ENCODE measurements around the gene BRPF1. TPM values are rescaled to one million over a fixed set of nuclear protein-coding genes. Genes with fewer than 3 reads are reported as not detected.

Gene BRPF1
- polyA plus RNA-seq, 1 of the 3 experiments (the other 2 are of a cell fraction), result 13.0 TPM

DNA sequence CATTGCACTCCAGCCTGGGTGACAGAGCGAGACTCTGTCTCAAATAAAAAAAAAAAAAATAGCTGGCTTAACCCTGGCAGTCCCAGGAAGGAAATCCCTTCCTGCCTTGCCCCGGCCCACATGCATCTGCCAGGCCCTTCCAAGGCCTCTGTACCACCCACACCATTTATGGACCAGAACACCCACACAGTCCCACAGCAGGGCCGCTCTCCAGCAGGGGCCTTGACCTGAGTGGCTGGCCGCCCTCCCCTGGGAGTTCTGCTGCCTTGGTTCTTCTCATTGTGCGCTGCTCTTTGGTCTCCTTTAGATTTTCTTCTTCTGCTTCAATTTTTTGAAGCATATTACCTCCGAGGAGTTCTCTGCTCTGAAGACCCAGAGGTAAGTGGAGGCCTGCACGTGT lies 44.0 kb upstream of the BRPF1 start (continued):
- TF ChIP-seq, protein P1, sequence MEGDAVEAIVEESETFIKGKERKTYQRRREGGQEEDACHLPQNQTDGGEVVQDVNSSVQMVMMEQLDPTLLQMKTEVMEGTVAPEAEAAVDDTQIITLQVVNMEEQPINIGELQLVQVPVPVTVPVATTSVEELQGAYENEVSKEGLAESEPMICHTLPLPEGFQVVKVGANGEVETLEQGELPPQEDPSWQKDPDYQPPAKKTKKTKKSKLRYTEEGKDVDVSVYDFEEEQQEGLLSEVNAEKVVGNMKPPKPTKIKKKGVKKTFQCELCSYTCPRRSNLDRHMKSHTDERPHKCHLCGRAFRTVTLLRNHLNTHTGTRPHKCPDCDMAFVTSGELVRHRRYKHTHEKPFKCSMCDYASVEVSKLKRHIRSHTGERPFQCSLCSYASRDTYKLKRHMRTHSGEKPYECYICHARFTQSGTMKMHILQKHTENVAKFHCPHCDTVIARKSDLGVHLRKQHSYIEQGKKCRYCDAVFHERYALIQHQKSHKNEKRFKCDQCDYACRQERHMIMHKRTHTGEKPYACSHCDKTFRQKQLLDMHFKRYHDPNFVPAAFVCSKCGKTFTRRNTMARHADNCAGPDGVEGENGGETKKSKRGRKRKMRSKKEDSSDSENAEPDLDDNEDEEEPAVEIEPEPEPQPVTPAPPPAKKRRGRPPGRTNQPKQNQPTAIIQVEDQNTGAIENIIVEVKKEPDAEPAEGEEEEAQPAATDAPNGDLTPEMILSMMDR (IDR thresholded peaks at IDR 0.05), result no peak
- no peak for TF ChIP-seq GABPA (IDR thresholded peaks at IDR 0.05; ENCODE audit: low read depth)
- TF ChIP-seq, protein P2, sequence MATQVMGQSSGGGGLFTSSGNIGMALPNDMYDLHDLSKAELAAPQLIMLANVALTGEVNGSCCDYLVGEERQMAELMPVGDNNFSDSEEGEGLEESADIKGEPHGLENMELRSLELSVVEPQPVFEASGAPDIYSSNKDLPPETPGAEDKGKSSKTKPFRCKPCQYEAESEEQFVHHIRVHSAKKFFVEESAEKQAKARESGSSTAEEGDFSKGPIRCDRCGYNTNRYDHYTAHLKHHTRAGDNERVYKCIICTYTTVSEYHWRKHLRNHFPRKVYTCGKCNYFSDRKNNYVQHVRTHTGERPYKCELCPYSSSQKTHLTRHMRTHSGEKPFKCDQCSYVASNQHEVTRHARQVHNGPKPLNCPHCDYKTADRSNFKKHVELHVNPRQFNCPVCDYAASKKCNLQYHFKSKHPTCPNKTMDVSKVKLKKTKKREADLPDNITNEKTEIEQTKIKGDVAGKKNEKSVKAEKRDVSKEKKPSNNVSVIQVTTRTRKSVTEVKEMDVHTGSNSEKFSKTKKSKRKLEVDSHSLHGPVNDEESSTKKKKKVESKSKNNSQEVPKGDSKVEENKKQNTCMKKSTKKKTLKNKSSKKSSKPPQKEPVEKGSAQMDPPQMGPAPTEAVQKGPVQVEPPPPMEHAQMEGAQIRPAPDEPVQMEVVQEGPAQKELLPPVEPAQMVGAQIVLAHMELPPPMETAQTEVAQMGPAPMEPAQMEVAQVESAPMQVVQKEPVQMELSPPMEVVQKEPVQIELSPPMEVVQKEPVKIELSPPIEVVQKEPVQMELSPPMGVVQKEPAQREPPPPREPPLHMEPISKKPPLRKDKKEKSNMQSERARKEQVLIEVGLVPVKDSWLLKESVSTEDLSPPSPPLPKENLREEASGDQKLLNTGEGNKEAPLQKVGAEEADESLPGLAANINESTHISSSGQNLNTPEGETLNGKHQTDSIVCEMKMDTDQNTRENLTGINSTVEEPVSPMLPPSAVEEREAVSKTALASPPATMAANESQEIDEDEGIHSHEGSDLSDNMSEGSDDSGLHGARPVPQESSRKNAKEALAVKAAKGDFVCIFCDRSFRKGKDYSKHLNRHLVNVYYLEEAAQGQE (IDR thresholded peaks at IDR 0.05; ENCODE audit: low read depth, low read length), result no peak

DNA sequence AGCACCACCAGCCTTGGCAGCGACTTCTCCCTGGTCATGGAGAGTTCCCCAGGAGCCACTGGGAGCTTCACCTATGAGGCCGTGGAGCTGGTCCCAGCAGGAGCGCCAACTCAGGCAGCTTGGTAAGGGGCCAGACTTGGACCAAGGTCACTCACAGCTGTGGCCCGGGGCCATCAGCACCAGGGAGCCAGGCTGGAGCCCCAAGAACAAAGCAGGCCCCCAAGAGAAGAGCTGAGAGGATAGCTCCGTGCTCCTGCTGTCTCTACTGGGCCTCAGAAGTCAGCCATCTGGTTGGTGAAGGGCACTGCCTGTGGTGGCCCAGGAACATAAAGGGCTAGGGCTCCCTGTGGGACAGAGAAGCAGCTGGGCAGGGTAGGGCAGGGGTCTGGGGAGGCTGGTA lies 42.6 kb upstream of the BRPF1 start:
- no peaks in the 10 kb centered on the region for H3K27me3 ChIP-seq (ENCODE audit: insufficient read depth)
- H3K27ac ChIP-seq (ENCODE audit: low read depth in 2 of 2, low read length in 1 of 2), result no peak overlapping the region
- WGBS (ENCODE audit: low lambda C conversion rate), result 100% methylated on average over 2 of the region's 5 CpGs
- H3K9me3 ChIP-seq, result no peaks in the 10 kb centered on the region
- no peak overlapping the region for H3K4me2 ChIP-seq
- POLR2A ChIA-PET, result interaction anchor here (0.5 kb wide), 1 partner anchor 13 kb away, joined by 3 read pairs; no protein-coding TSS in a partner anchor
- H4K20me1 ChIP-seq (ENCODE audit: insufficient read depth), result no peaks in the 10 kb centered on the region
- H3K4me1 ChIP-seq (ENCODE audit: control insufficient read depth in 1 of 2, insufficient read depth in 2 of 2, low read depth in 1 of 2, low read length in 1 of 2), result peaks cover 0 to 20% of the 10 kb centered on the region in 2 experiments; a peak in 1 of 4 replicates
- H2AFZ ChIP-seq (ENCODE audit: low read depth), result no peak overlapping the region
- DNase-seq, result no peak
- H3K9ac ChIP-seq, result no peak overlapping the region
- peaks cover 16 to 88% of the 10 kb centered on the region in 2 experiments for H3K36me3 ChIP-seq (replicated peaks in 1 of 2; ENCODE audit: control insufficient read depth in 1 of 2, insufficient read depth in 2 of 2, low read length in 1 of 2)
- no peak overlapping the region for H3K4me3 ChIP-seq (ENCODE audit: low read depth in 2 of 2, low read length in 1 of 2)
- no peaks in the 10 kb centered on the region for H3K79me2 ChIP-seq (ENCODE audit: insufficient read depth)
- CTCF ChIA-PET, result interaction anchor here (1.0 to 1.4 kb wide), 2 partner anchors 11 to 186 kb away, joined by 3 to 5 read pairs; no protein-coding TSS in a partner anchor
- no peaks in the 10 kb centered on the region for H3K9me2 ChIP-seq
- H3F3A ChIP-seq (replicated peaks; ENCODE audit: insufficient read depth), result no peaks in the 10 kb centered on the region
- no peak for TF ChIP-seq NRF1 (IDR thresholded peaks at IDR 0.05; ENCODE audit: low read depth, low read length)

DNA sequence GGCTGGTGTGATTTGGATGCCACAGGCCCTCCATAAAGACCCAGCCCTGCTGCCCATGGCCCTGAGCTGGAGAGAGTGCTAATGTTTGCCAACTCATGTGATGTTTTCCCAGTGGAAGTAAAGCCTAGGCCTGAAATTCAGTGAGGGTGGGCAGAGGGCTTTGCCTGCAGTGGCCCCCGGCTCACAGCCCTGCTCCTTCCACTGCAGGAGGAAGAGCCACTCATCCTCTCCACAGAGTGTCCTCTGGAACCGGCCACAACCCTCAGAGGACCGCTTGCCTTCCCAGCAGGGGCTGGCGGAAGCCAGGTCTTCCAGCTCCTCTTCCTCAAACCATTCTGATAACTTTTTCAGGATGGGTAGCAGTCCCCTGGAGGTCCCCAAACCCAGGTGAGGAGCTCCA lies 41.8 kb upstream of the BRPF1 start:
- H3K4me1 ChIP-seq (ENCODE audit: control insufficient read depth in 1 of 2, insufficient read depth in 2 of 2, low read depth in 1 of 2, low read length in 1 of 2), result peaks cover 0 to 20% of the 10 kb centered on the region in 2 experiments; a peak in 1 of 4 replicates
- H3K9me2 ChIP-seq, result no peaks in the 10 kb centered on the region
- no peaks in the 10 kb centered on the region for H3F3A ChIP-seq (replicated peaks; ENCODE audit: insufficient read depth)
- no peaks in the 10 kb centered on the region for H3K79me2 ChIP-seq (ENCODE audit: insufficient read depth)
- H3K4me3 ChIP-seq (ENCODE audit: low read depth in 2 of 2, low read length in 1 of 2), result no peak overlapping the region
- TF ChIP-seq, protein P1 (IDR thresholded peaks at IDR 0.05), result no peak
- TF ChIP-seq, protein P3, sequence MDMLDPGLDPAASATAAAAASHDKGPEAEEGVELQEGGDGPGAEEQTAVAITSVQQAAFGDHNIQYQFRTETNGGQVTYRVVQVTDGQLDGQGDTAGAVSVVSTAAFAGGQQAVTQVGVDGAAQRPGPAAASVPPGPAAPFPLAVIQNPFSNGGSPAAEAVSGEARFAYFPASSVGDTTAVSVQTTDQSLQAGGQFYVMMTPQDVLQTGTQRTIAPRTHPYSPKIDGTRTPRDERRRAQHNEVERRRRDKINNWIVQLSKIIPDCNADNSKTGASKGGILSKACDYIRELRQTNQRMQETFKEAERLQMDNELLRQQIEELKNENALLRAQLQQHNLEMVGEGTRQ (IDR thresholded peaks at IDR 0.05; ENCODE audit: borderline replicate concordance, low read depth, low read length), result no peak
- TF ChIP-seq FOSL2 (IDR thresholded peaks at IDR 0.05; ENCODE audit: borderline replicate concordance, low read depth) (no peak), JUND (IDR thresholded peaks at IDR 0.05) (no peak), MEF2A (IDR thresholded peaks at IDR 0.05; ENCODE audit: borderline replicate concordance, low read depth) (no peak), TCF12 (IDR thresholded peaks at IDR 0.05) (no peak)
- H3K36me3 ChIP-seq (replicated peaks in 1 of 2; ENCODE audit: control insufficient read depth in 1 of 2, insufficient read depth in 2 of 2, low read length in 1 of 2), result peaks cover 16 to 84% of the 10 kb centered on the region in 2 experiments
- no peak for DNase-seq
- H3K9ac ChIP-seq, result no peak overlapping the region
- no peak overlapping the region for H3K4me2 ChIP-seq
- ChIA-PET POLR2A (interaction anchor here (0.9 kb wide), 1 partner anchor 292 kb away, joined by 3 read pairs; the partner anchor contains the start of gene SETD5), CTCF (interaction anchor here (1.0 kb wide), 1 partner anchor 187 kb away, joined by 3 read pairs; no protein-coding TSS in a partner anchor)
- no peak overlapping the region for H2AFZ ChIP-seq (ENCODE audit: low read depth)
- no peaks in the 10 kb centered on the region for H3K9me3 ChIP-seq
- H3K27ac ChIP-seq (ENCODE audit: low read depth in 2 of 2, low read length in 1 of 2), result no peak overlapping the region
- H3K27me3 ChIP-seq (ENCODE audit: insufficient read depth), result no peaks in the 10 kb centered on the region
- no peaks in the 10 kb centered on the region for H4K20me1 ChIP-seq (ENCODE audit: insufficient read depth)
- WGBS (ENCODE audit: low lambda C conversion rate), result 87% methylated on average over 3 of the region's 4 CpGs
